Measurements from ENCODE around the gene FGFR3. TPM values are rescaled to one million over a fixed set of nuclear protein-coding genes. Genes with fewer than 3 reads are reported as not detected.

FGFR3 gene
- total RNA-seq, 2 donors from 2014 or later, result 8.7 to 78.2 TPM

- Histone ChIP-seq H3K27me3 (replicated peaks; ENCODE audit: insufficient read depth) (no peaks in the 10 kb centered on the region), H3K4me3 (no peak overlapping the region), H3K4me1 (replicated peaks) (peaks cover 7% of the 10 kb centered on the region), H3K36me3 (no peaks in the 10 kb centered on the region), H3K9me3 (no peaks in the 10 kb centered on the region), H3K27ac (no peak overlapping the region)
- WGBS, result 83% methylated on average over 21 of the region's 21 CpGs
- DNase-seq (ENCODE audit: low spot score), result no peak
- TF ChIP-seq POLR2A (IDR thresholded peaks at IDR 0.05) (no peak), CTCF (IDR thresholded peaks at IDR 0.05) (peak in 1 of 4 experiments; percentile 26)
- intact Hi-C loops (cut with DNase I), result no loop called here
Measured at GRCh38 chr4:1789552-1789951, 3.5 kb upstream of the FGFR3 start.

GRCh38 chr4:1790005-1790404 lies 3.1 kb upstream of the FGFR3 start:
- H3K27me3 ChIP-seq (replicated peaks; ENCODE audit: insufficient read depth), result no peaks in the 10 kb centered on the region
- no peak for DNase-seq (ENCODE audit: low spot score)
- H3K4me3 ChIP-seq, result no peak overlapping the region
- intact Hi-C loops (cut with DNase I), result no loop called here
- peaks cover 7% of the 10 kb centered on the region for H3K4me1 ChIP-seq (replicated peaks)
- no peak overlapping the region for H3K27ac ChIP-seq
- TF ChIP-seq POLR2A (IDR thresholded peaks at IDR 0.05), result no peak
- H3K36me3 ChIP-seq, result no peaks in the 10 kb centered on the region
- WGBS, result 86% methylated on average over 10 of the region's 10 CpGs
- no peaks in the 10 kb centered on the region for H3K9me3 ChIP-seq

- no peak overlapping the region for H3K27ac ChIP-seq
- H3K36me3 ChIP-seq, result no peaks in the 10 kb centered on the region
- H3K4me1 ChIP-seq (replicated peaks), result peaks cover 10% of the 10 kb centered on the region
- intact Hi-C loops (cut with DNase I), result no loop called here
- WGBS, result 65% methylated on average over 22 of the region's 29 CpGs
- no peaks in the 10 kb centered on the region for H3K27me3 ChIP-seq (replicated peaks; ENCODE audit: insufficient read depth)
- no peak overlapping the region for H3K4me3 ChIP-seq
- no peaks in the 10 kb centered on the region for H3K9me3 ChIP-seq
- TF ChIP-seq CTCF (IDR thresholded peaks at IDR 0.05) (no peak), POLR2A (IDR thresholded peaks at IDR 0.05) (no peak), POLR2AphosphoS5 (IDR thresholded peaks at IDR 0.05) (no peak)
- DNase-seq (ENCODE audit: low spot score), result no peak
Measured at GRCh38 chr4:1792158-1792831, 798 bp upstream of the FGFR3 start.

GRCh38 chr4:1793496-1793840 lies 375 bp downstream of the FGFR3 start:
- no peak for TF ChIP-seq POLR2AphosphoS5 (IDR thresholded peaks at IDR 0.05)
- Histone ChIP-seq H3K36me3 (no peaks in the 10 kb centered on the region), H3K27me3 (replicated peaks; ENCODE audit: insufficient read depth) (no peaks in the 10 kb centered on the region), H3K4me3 (peak overlapping the region; percentile 32 to 46), H3K27ac (peak overlapping the region in 1 of 2 donors; percentile 31), H3K9me3 (no peaks in the 10 kb centered on the region), H3K4me1 (replicated peaks) (peaks cover 10% of the 10 kb centered on the region)
- intact Hi-C loops (cut with DNase I), result no loop called here
- DNase-seq (ENCODE audit: low spot score), result peak; percentile 37
- WGBS, result 1% methylated on average over 37 of the region's 44 CpGs

- no peaks in the 10 kb centered on the region for H3K9me3 ChIP-seq
- no peak for TF ChIP-seq CTCF (IDR thresholded peaks at IDR 0.05)
- no peak for TF ChIP-seq POLR2AphosphoS5 (IDR thresholded peaks at IDR 0.05)
- TF ChIP-seq POLR2A (IDR thresholded peaks at IDR 0.05), result no peak
- H3K27me3 ChIP-seq (replicated peaks; ENCODE audit: insufficient read depth), result no peaks in the 10 kb centered on the region
- no peak for DNase-seq (ENCODE audit: low spot score)
- 2% methylated on average over 43 of the region's 101 CpGs for WGBS
- H3K4me3 ChIP-seq, result peak overlapping the region; percentile 32 to 46
- H3K36me3 ChIP-seq, result no peaks in the 10 kb centered on the region
- H3K4me1 ChIP-seq (replicated peaks), result peaks cover 10% of the 10 kb centered on the region
- H3K27ac ChIP-seq, result peak overlapping the region in 1 of 2 donors; percentile 31
- intact Hi-C loops (cut with DNase I), result no loop called here
Measured at GRCh38 chr4:1793940-1794808, 1.1 kb downstream of the FGFR3 start.
